DMS153 treated with DMSO at 0.1 percent for 48 hours (cell line): Measurements from ENCODE around the gene ANKRD13C.

Experiments used
- DNase-seq: peaks from one replicate; lab custom pipeline; 2025; ENCODE audit not compliant: unreplicated experiment; lab: John Stamatoyannopoulos, UW

ANKRD13C gene

GRCh38 chr1:70299472-70299871, 55.0 kb downstream of the ANKRD13C start:
- no peak for DNase-seq

- no peak for DNase-seq
Measured at GRCh38 chr1:70295749-70296148, 58.8 kb downstream of the ANKRD13C start.

- DNase-seq, result no peak
Measured at GRCh38 chr1:70293186-70293843, 61.2 kb downstream of the ANKRD13C start.

- DNase-seq, result no peak
Measured at GRCh38 chr1:70290218-70290617, 64.3 kb downstream of the ANKRD13C start.

GRCh38 chr1:70288166-70288565, 66.4 kb downstream of the ANKRD13C start:
- DNase-seq, result no peak

GRCh38 chr1:70286453-70286852, 68.1 kb downstream of the ANKRD13C start:
- no peak for DNase-seq

GRCh38 chr1:70284366-70284765, 70.2 kb downstream of the ANKRD13C start:
- DNase-seq, result no peak

GRCh38 chr1:70278710-70279109, 75.8 kb downstream of the ANKRD13C start:
- DNase-seq, result no peak

- DNase-seq, result no peak
Measured at GRCh38 chr1:70277875-70278274, 76.6 kb downstream of the ANKRD13C start.

- DNase-seq, result no peak
Measured at GRCh38 chr1:70265946-70266345, 88.6 kb downstream of the ANKRD13C start.

- DNase-seq, result no peak
Measured at GRCh38 chr1:70264839-70265238, 89.7 kb downstream of the ANKRD13C start.

GRCh38 chr1:70256664-70257063, 97.9 kb downstream of the ANKRD13C start:
- no peak for DNase-seq

GRCh38 chr1:70248729-70249128, 105.8 kb downstream of the ANKRD13C start:
- no peak for DNase-seq

- no peak for DNase-seq
Measured at GRCh38 chr1:70247768-70248167, 106.8 kb downstream of the ANKRD13C start.

- DNase-seq, result no peak
Measured at GRCh38 chr1:70247122-70247521, 107.4 kb downstream of the ANKRD13C start.

- no peak for DNase-seq
Measured at GRCh38 chr1:70239940-70240339, 114.6 kb downstream of the ANKRD13C start.

GRCh38 chr1:70234733-70235132, 119.8 kb downstream of the ANKRD13C start:
- DNase-seq, result no peak

GRCh38 chr1:70231475-70231874, 123.0 kb downstream of the ANKRD13C start:
- DNase-seq, result no peak

- no peak for DNase-seq
Measured at GRCh38 chr1:70228670-70229069, 125.9 kb downstream of the ANKRD13C start.

- no peak for DNase-seq
Measured at GRCh38 chr1:70227439-70227838, 127.1 kb downstream of the ANKRD13C start.

- no peak for DNase-seq
Measured at GRCh38 chr1:70224954-70225353, 129.6 kb downstream of the ANKRD13C start.

- no peak for DNase-seq
Measured at GRCh38 chr1:70222716-70223235, 131.7 kb downstream of the ANKRD13C start.
